ENCODE results near the gene FZD7.

FZD7 gene

DNA sequence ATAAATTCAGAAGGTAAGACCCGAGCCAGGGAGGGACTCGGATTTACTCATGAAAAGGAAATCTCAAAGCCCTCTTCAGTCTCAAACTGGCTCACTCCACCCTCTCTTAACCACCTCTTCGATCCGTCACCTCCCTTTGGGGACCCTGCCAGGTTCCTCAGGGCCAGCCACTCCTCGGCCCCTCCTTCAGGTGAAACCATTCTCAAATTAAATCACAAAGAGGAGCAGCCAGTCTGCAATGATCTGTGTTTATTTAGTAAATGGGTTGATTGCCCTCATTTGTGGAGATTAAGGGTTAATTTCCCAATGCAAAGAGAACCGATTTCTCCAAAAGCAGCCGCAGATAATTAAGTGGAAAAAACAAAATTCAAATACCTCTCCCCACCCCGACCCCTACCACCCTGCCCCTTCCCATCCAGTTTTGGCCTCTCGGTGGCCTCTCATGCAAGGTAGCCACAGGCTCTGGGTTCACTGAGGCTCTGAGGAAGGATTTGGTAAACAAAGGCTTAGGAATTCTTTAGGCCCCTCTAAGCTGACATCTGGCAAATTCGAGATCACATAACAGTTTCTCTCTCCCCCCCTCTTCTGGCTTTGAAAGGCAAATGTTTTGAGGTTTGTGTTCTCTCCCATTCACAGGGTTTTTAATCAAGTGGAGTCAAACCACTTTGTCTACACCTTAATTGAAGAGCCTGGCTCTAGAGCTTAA lies 10.3 kb upstream of the FZD7 start:
- no peaks in the 10 kb centered on the region for H3K9me3 Mint-ChIP-seq
- ATAC-seq = no peak
- no peak for DNase-seq
- peaks cover 5% of the 10 kb centered on the region for H3K27me3 Mint-ChIP-seq
- no peaks in the 10 kb centered on the region for H3K4me1 Mint-ChIP-seq
- H3K27ac Mint-ChIP-seq = no peak overlapping the region
- no peaks in the 10 kb centered on the region for H3K36me3 Mint-ChIP-seq (ENCODE audit: low read depth)
- no peak overlapping the region for H3K4me3 Mint-ChIP-seq

- peaks cover 5% of the 10 kb centered on the region for H3K27me3 Mint-ChIP-seq
- no peak overlapping the region for H3K27ac Mint-ChIP-seq
- DNase-seq = no peak
- no peaks in the 10 kb centered on the region for H3K4me1 Mint-ChIP-seq
- no peak for ATAC-seq
- H3K4me3 Mint-ChIP-seq = no peak overlapping the region
- no peaks in the 10 kb centered on the region for H3K9me3 Mint-ChIP-seq
- no peaks in the 10 kb centered on the region for H3K36me3 Mint-ChIP-seq (ENCODE audit: low read depth)
These were observed 9.8 kb upstream of the FZD7 start for GRCh38 chr2:202023904-202024266.

GRCh38 chr2:202024871-202025270 lies 8.8 kb upstream of the FZD7 start:
- ATAC-seq = no peak
- Mint-ChIP-seq H3K36me3 (ENCODE audit: low read depth) (no peaks in the 10 kb centered on the region), H3K9me3 (no peaks in the 10 kb centered on the region), H3K27ac (no peak overlapping the region), H3K4me3 (no peak overlapping the region), H3K4me1 (no peaks in the 10 kb centered on the region), H3K27me3 (peaks cover 5% of the 10 kb centered on the region)
- DNase-seq = no peak

DNA sequence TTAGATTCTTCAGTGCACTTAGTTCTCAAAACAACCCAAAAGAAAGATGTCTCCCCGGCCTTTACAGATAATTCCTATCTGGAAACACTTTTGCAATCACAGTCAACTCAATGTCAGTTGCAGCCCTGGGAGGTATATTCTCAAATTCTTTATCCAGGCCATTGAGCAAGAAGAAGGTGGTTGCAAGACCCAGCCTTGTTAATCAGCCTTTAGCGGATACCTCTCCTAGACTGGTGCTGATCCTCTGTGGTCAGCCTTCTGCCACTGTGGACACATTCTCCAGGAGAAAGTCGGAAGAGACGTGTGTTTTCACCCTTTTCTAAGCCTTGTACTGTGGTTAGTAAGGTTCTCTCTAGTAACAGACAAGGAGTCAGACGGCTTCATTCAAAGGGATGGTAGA lies 7.8 kb upstream of the FZD7 start:
- H3K36me3 Mint-ChIP-seq (ENCODE audit: low read depth) = no peaks in the 10 kb centered on the region
- ATAC-seq (no peak), DNase-seq (no peak)
- H3K4me1 Mint-ChIP-seq = no peaks in the 10 kb centered on the region
- H3K27ac Mint-ChIP-seq = no peak overlapping the region
- no peaks in the 10 kb centered on the region for H3K9me3 Mint-ChIP-seq
- no peak overlapping the region for H3K4me3 Mint-ChIP-seq
- H3K27me3 Mint-ChIP-seq = peaks cover 6% of the 10 kb centered on the region

GRCh38 chr2:202026507-202026906 lies 7.1 kb upstream of the FZD7 start:
- no peak for DNase-seq
- Mint-ChIP-seq H3K27me3 (peaks cover 12% of the 10 kb centered on the region), H3K36me3 (ENCODE audit: low read depth) (no peaks in the 10 kb centered on the region), H3K9me3 (no peaks in the 10 kb centered on the region), H3K4me1 (no peaks in the 10 kb centered on the region), H3K27ac (no peak overlapping the region), H3K4me3 (no peak overlapping the region)
- ATAC-seq = no peak

- Mint-ChIP-seq H3K4me1 (peaks cover 11% of the 10 kb centered on the region), H3K27ac (no peak overlapping the region), H3K27me3 (peaks cover 26% of the 10 kb centered on the region), H3K36me3 (ENCODE audit: low read depth) (no peaks in the 10 kb centered on the region), H3K4me3 (no peak overlapping the region), H3K9me3 (no peaks in the 10 kb centered on the region)
- no peak for ATAC-seq
- no peak for DNase-seq
These were observed 3.0 kb upstream of the FZD7 start for GRCh38 chr2:202030691-202031090.

GRCh38 chr2:202031246-202031951 lies 2.3 kb upstream of the FZD7 start:
- H3K9me3 Mint-ChIP-seq = no peaks in the 10 kb centered on the region
- H3K4me1 Mint-ChIP-seq = peaks cover 11% of the 10 kb centered on the region
- ATAC-seq (no peak), DNase-seq (no peak)
- H3K4me3 Mint-ChIP-seq = peak overlapping the region; percentile 28
- H3K27me3 Mint-ChIP-seq = peaks cover 26% of the 10 kb centered on the region
- H3K36me3 Mint-ChIP-seq (ENCODE audit: low read depth) = no peaks in the 10 kb centered on the region
- no peak overlapping the region for H3K27ac Mint-ChIP-seq

DNA sequence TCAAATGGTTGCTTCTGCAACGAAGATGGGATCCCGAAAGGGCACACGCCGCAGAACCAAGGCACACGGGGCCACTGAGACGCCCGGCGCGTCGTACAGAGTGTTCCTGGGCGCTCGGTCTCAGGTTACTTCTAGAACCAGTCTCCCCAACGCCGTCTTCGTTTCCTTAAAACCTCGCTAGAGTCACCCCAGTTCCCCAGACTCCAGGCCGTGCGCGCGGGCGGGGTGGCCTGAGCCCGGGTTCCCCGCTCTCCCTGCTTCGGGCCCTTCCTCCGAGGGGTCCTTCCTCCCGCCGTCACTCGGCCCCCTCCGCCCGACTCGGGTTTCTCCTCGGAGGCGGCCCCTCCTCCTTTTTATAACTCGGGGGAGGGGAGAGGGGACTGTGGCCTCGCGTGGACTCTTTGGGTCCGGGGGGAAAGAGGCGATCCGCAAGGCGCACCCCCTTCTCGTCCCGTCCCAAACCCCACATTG lies 774 bp upstream of the FZD7 start:
- Mint-ChIP-seq H3K27ac (no peak overlapping the region), H3K9me3 (no peaks in the 10 kb centered on the region), H3K36me3 (ENCODE audit: low read depth) (no peaks in the 10 kb centered on the region), H3K27me3 (peaks cover 29% of the 10 kb centered on the region), H3K4me3 (peak overlapping the region; percentile 79), H3K4me1 (peaks cover 11% of the 10 kb centered on the region)
- ATAC-seq (peak; percentile 8), DNase-seq (peak; percentile 36)

DNA sequence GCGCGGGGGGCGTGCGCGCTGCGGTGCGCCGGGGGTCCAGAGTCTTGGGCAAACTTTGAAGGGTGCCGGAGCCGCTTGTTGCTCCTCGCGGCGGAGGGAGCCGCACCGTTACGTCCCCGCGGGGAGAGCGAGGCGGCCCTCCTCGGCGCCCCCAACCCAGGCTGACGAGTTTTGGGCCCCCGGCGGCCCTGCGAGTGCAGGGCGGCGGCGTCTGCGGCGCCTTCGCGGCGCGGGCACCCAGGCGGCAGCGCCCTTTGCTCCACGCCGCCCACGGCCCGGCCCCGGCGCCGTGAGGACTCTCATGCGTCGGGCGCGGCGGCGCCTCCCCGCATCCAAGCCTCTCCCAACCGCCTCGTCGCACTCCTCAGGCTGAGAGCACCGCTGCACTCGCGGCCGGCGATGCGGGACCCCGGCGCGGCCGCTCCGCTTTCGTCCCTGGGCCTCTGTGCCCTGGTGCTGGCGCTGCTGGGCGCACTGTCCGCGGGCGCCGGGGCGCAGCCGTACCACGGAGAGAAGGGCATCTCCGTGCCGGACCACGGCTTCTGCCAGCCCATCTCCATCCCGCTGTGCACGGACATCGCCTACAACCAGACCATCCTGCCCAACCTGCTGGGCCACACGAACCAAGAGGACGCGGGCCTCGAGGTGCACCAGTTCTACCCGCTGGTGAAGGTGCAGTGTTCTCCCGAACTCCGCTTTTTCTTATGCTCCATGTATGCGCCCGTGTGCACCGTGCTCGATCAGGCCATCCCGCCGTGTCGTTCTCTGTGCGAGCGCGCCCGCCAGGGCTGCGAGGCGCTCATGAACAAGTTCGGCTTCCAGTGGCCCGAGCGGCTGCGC lies 814 bp downstream of the FZD7 start:
- ATAC-seq (peak; percentile 20), DNase-seq (peak; percentile 23)
- no peak overlapping the region for H3K27ac Mint-ChIP-seq
- no peaks in the 10 kb centered on the region for H3K36me3 Mint-ChIP-seq (ENCODE audit: low read depth)
- peaks cover 11% of the 10 kb centered on the region for H3K4me1 Mint-ChIP-seq
- peak overlapping the region; percentile 73 for H3K4me3 Mint-ChIP-seq
- no peaks in the 10 kb centered on the region for H3K9me3 Mint-ChIP-seq
- peaks cover 42% of the 10 kb centered on the region for H3K27me3 Mint-ChIP-seq

DNA sequence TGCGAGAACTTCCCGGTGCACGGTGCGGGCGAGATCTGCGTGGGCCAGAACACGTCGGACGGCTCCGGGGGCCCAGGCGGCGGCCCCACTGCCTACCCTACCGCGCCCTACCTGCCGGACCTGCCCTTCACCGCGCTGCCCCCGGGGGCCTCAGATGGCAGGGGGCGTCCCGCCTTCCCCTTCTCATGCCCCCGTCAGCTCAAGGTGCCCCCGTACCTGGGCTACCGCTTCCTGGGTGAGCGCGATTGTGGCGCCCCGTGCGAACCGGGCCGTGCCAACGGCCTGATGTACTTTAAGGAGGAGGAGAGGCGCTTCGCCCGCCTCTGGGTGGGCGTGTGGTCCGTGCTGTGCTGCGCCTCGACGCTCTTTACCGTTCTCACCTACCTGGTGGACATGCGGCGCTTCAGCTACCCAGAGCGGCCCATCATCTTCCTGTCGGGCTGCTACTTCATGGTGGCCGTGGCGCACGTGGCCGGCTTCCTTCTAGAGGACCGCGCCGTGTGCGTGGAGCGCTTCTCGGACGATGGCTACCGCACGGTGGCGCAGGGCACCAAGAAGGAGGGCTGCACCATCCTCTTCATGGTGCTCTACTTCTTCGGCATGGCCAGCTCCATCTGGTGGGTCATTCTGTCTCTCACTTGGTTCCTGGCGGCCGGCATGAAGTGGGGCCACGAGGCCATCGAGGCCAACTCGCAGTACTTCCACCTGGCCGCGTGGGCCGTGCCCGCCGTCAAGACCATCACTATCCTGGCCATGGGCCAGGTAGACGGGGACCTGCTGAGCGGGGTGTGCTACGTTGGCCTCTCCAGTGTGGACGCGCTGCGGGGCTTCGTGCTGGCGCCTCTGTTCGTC lies 1.7 kb downstream of the FZD7 start:
- Mint-ChIP-seq H3K36me3 (ENCODE audit: low read depth) (no peaks in the 10 kb centered on the region), H3K9me3 (no peaks in the 10 kb centered on the region), H3K27ac (no peak overlapping the region), H3K4me3 (no peak overlapping the region), H3K4me1 (peaks cover 11% of the 10 kb centered on the region), H3K27me3 (peaks cover 51% of the 10 kb centered on the region)
- ATAC-seq (no peak), DNase-seq (peak; percentile 40)

DNA sequence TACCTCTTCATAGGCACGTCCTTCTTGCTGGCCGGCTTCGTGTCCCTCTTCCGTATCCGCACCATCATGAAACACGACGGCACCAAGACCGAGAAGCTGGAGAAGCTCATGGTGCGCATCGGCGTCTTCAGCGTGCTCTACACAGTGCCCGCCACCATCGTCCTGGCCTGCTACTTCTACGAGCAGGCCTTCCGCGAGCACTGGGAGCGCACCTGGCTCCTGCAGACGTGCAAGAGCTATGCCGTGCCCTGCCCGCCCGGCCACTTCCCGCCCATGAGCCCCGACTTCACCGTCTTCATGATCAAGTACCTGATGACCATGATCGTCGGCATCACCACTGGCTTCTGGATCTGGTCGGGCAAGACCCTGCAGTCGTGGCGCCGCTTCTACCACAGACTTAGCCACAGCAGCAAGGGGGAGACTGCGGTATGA lies 2.3 kb downstream of the FZD7 start:
- Mint-ChIP-seq H3K27ac (no peak overlapping the region), H3K9me3 (no peaks in the 10 kb centered on the region), H3K36me3 (ENCODE audit: low read depth) (no peaks in the 10 kb centered on the region), H3K4me1 (peaks cover 11% of the 10 kb centered on the region), H3K27me3 (peaks cover 52% of the 10 kb centered on the region), H3K4me3 (no peak overlapping the region)
- ATAC-seq (no peak), DNase-seq (no peak)

DNA sequence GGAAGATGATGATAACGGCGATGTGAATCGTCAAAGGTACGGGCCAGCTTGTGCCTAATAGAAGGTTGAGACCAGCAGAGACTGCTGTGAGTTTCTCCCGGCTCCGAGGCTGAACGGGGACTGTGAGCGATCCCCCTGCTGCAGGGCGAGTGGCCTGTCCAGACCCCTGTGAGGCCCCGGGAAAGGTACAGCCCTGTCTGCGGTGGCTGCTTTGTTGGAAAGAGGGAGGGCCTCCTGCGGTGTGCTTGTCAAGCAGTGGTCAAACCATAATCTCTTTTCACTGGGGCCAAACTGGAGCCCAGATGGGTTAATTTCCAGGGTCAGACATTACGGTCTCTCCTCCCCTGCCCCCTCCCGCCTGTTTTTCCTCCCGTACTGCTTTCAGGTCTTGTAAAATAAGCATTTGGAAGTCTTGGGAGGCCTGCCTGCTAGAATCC lies 3.0 kb downstream of the FZD7 start:
- ATAC-seq = no peak
- Mint-ChIP-seq H3K36me3 (ENCODE audit: low read depth) (no peaks in the 10 kb centered on the region), H3K4me1 (peaks cover 11% of the 10 kb centered on the region), H3K9me3 (no peaks in the 10 kb centered on the region), H3K4me3 (no peak overlapping the region), H3K27me3 (peaks cover 50% of the 10 kb centered on the region), H3K27ac (no peak overlapping the region)
- DNase-seq = no peak

GRCh38 chr2:202037086-202037485 lies 3.4 kb downstream of the FZD7 start:
- no peak overlapping the region for H3K4me3 Mint-ChIP-seq
- H3K27me3 Mint-ChIP-seq = peaks cover 45% of the 10 kb centered on the region
- ATAC-seq (no peak), DNase-seq (no peak)
- H3K9me3 Mint-ChIP-seq = no peaks in the 10 kb centered on the region
- no peaks in the 10 kb centered on the region for H3K36me3 Mint-ChIP-seq (ENCODE audit: low read depth)
- H3K4me1 Mint-ChIP-seq = peaks cover 9% of the 10 kb centered on the region
- no peak overlapping the region for H3K27ac Mint-ChIP-seq

Measured in activated naive CD8-positive, alpha-beta T cell treated with anti-CD3 and anti-CD28 coated beads, Interleukin-2, amount 50 U/mL, for 24 hours (primary cell).